Ishikawa (cell line): ENCODE results near the gene FADS3.

Source experiments
- CEBPB ChIP-seq: IDR thresholded peaks from 2 replicates; pipeline ENCODE4 v1.6.1; 2012
- CREB1 ChIP-seq: IDR thresholded peaks from 2 replicates; pipeline ENCODE4 v1.6.1; 2012; ENCODE audit warnings: low read depth
- EP300 ChIP-seq: IDR thresholded peaks from 2 replicates; pipeline ENCODE4 v1.6.1; 2012; ENCODE audit warnings: borderline replicate concordance
- NFIC ChIP-seq: IDR thresholded peaks from 2 replicates; pipeline ENCODE4 v1.6.1; 2012
- TAF1 ChIP-seq: IDR thresholded peaks from 2 replicates; pipeline ENCODE4 v1.6.1; 2012; ENCODE audit warnings: low read depth, mild to moderate bottlenecking
- TCF12 ChIP-seq: IDR thresholded peaks from 2 replicates; pipeline ENCODE4 v1.6.1; 2012; ENCODE audit warnings: low read depth
- YY1 ChIP-seq: IDR thresholded peaks from 2 replicates; pipeline ENCODE4 v1.6.1; 2012; ENCODE audit warnings: low read depth
- ZBTB7A ChIP-seq: IDR thresholded peaks from 2 replicates; pipeline ENCODE4 v1.6.1; 2012; ENCODE audit warnings: low read depth

DNA sequence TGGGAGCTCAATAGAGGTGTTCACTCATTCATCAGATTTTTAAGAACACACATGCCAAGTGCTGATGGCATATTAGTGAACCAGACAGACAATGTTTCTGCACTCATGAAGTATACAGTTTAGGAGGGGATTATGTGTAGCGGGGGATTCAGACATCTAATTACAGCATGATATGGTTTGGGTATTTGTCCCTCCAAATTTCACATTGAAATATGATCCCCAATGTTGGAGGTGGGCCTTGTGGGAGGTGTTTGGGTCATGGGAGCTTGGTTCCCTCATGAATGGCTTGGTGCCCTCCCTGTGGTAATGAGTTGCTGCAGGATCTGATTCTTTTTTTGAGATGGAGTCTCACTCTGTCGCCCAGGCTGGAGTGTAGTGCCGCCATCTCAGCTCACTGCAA, 34.9 kb upstream of the FADS3 start:
- TF ChIP-seq CREB1, result no peak
- no peak for TF ChIP-seq YY1
- no peak for TF ChIP-seq TAF1
- TF ChIP-seq NFIC, result no peak
- TF ChIP-seq TCF12, result no peak
- no peak for TF ChIP-seq EP300
- no peak for TF ChIP-seq CEBPB
- no peak for TF ChIP-seq ZBTB7A
